A549 (cell line): ENCODE measurements around the gene CABCOCO1. TPM values are rescaled to one million over a fixed set of nuclear protein-coding genes. Genes with fewer than 3 reads are reported as not detected.
A peak's percentile ranks its signal among the peaks of the same experiment; 100 is the strongest.

ENCODE experiments used
- ATAC-seq, 2 experiments: fragments of 200-7000 bp in 1 of 2; fragments of >200 bp in 1 of 2; cut with Nextera tagmentation in 1 of 2; cut with Tn5 transposase in 1 of 2; 3 replicates each; pipeline versions ENCODE4 v1.8.0 to v1.9.1; 2018 to 2020; ENCODE audit warnings: mild to moderate bottlenecking in 1 of 2, moderate library complexity in 1 of 2
- CTCF ChIA-PET: fragments of 300-600 bp; sonication (Branson Sonifier 250); formaldehyde crosslinking; extraction: SDS; loops from one replicate; lab custom pipeline; 2021; ENCODE audit warnings: antibody characterized with exemption, inconsistent platforms; lab: Yijun Ruan, JAX
- POLR2A ChIA-PET: fragments of 350-600 bp; formaldehyde crosslinking; extraction: SDS; loops from one replicate; lab custom pipeline; 2021; ENCODE audit warnings: antibody characterized with exemption, inconsistent platforms; lab: Yijun Ruan, JAX
- DNase-seq, 2 experiments: peaks; one replicate each; pipeline versions ENCODE4 v3.0.0 to v3.0.0-alpha.2; 2011 to 2016; ENCODE audit warnings: low read depth in 1 of 2, low spot score in 1 of 2
- FAIRE-seq: peaks from 2 replicates; lab custom pipeline; 2011; peaks lifted over from hg19 to GRCh38; lab: Jason Lieb, UNC
- H3K27ac ChIP-seq, 2 experiments: fragments of >200 bp; sonication (Bioruptor Twin); formaldehyde crosslinking; 3 replicates each; pipeline ENCODE4 v1.5.1; 2016 to 2017
- H3K4me1 ChIP-seq: fragments of >200 bp; sonication (Bioruptor Twin); formaldehyde crosslinking; 3 replicates; pipeline ENCODE4 v1.6.1; 2016
- H3K4me2 ChIP-seq: fragments of >200 bp; sonication (Bioruptor Twin); formaldehyde crosslinking; 3 replicates; pipeline ENCODE4 v1.6.1; 2016
- H3K4me3 ChIP-seq: fragments of >200 bp; sonication (Bioruptor Twin); formaldehyde crosslinking; 3 replicates; pipeline ENCODE4 v1.5.1; 2016
- H3K9me3 ChIP-seq: fragments of >200 bp; sonication (Bioruptor Twin); formaldehyde crosslinking; 3 replicates; pipeline ENCODE4 v1.6.1; 2016
- ATOH8 ChIP-seq: fragments of 250-450 bp; sonication (Bioruptor Pico); IDR thresholded peaks from 2 replicates; pipeline ENCODE4 v1.5.0; 2020; ENCODE audit warnings: low read depth, mild to moderate bottlenecking, moderate library complexity
- CBX8 ChIP-seq: fragments of 200-600 bp; sonication (generic); IDR thresholded peaks from 2 replicates; pipeline ENCODE4 v1.6.1; 2016
- CEBPB ChIP-seq, 2 experiments: fragments of >200 bp in 1 of 2; sonication (Bioruptor Twin) in 1 of 2; formaldehyde crosslinking in 1 of 2; IDR thresholded peaks; 2 replicates each; pipeline ENCODE4 v1.6.1; 2012 to 2016
- CHD2 ChIP-seq: fragments of 150-350 bp; IDR thresholded peaks from 2 replicates; pipeline ENCODE4 v1.6.1; 2014; ENCODE audit warnings: low read length; ENCODE audit not compliant: partially characterized antibody
- CTCF ChIP-seq: fragments of >200 bp; sonication (Bioruptor Twin); formaldehyde crosslinking; IDR thresholded peaks from 3 replicates; pipeline ENCODE4 v1.5.1; 2016
- EP300 ChIP-seq, 2 experiments: fragments of >200 bp; sonication (Bioruptor Twin); formaldehyde crosslinking; IDR thresholded peaks; 2 replicates in 1 of 2; 3 replicates in 1 of 2; pipeline ENCODE4 v1.6.1; 2016 to 2017
- FOSL2 ChIP-seq, 2 experiments: fragments of 450-650 bp in 1 of 2; fragments of >200 bp in 1 of 2; sonication (Bioruptor Twin) in 1 of 2; formaldehyde crosslinking; IDR thresholded peaks; 2 replicates each; pipeline versions ENCODE4 v1.5.0 to v1.6.1; 2016 to 2020; ENCODE audit warnings: mild to moderate bottlenecking in 1 of 2, moderate library complexity in 1 of 2
- HES2 ChIP-seq: fragments of >200 bp; sonication (Bioruptor Twin); formaldehyde crosslinking; IDR thresholded peaks from 2 replicates; pipeline ENCODE4 v1.6.1; 2016
- HEYL ChIP-seq: fragments of 250-450 bp; sonication (Bioruptor Pico); IDR thresholded peaks from 2 replicates; pipeline ENCODE4 v1.8.0; 2021; ENCODE audit warnings: mild to moderate bottlenecking, moderate library complexity
- HMGXB4 ChIP-seq: fragments of 250-450 bp; sonication (Bioruptor Pico); IDR thresholded peaks from 2 replicates; pipeline ENCODE4 v1.5.0; 2021; ENCODE audit warnings: mild to moderate bottlenecking, moderate library complexity, borderline replicate concordance
- HOXB13 ChIP-seq: fragments of 250-450 bp; sonication (Bioruptor Pico); IDR thresholded peaks from 2 replicates; pipeline ENCODE4 v1.5.0; 2020; ENCODE audit warnings: low read depth, mild to moderate bottlenecking, moderate library complexity
- JUNB ChIP-seq: fragments of >200 bp; sonication (Bioruptor Twin); formaldehyde crosslinking; IDR thresholded peaks from 2 replicates; pipeline ENCODE4 v1.6.1; 2016
- MAFK ChIP-seq: fragments of 450-650 bp; IDR thresholded peaks from 2 replicates; pipeline ENCODE4 v1.6.1; 2014; ENCODE audit not compliant: partially characterized antibody
- MAX ChIP-seq: IDR thresholded peaks from 2 replicates; pipeline ENCODE4 v1.6.1; 2012
- MYC ChIP-seq: IDR thresholded peaks from 2 replicates; pipeline ENCODE4 v1.6.1; 2012; ENCODE audit warnings: mild to moderate bottlenecking, inconsistent platforms, low read length, improper control_type of control experiment, borderline replicate concordance
- RFX5 ChIP-seq: fragments of 450-650 bp; IDR thresholded peaks from 2 replicates; pipeline ENCODE4 v1.7.1; 2014; ENCODE audit warnings: antibody characterized with exemption, mild to moderate bottlenecking, moderate library complexity
- ZFP36 ChIP-seq: fragments of 450-650 bp; IDR thresholded peaks from 2 replicates; pipeline ENCODE4 v1.6.1; 2014; ENCODE audit warnings: borderline replicate concordance; ENCODE audit not compliant: partially characterized antibody
- ZSCAN20 ChIP-seq: fragments of 250-450 bp; sonication (Bioruptor Pico); IDR thresholded peaks from 2 replicates; pipeline ENCODE4 v1.8.0; 2022; ENCODE audit warnings: mild to moderate bottlenecking, moderate library complexity
- WGBS: methylation state at CpG from one replicate; pipeline ENCODE4 v1.1.6; 2017; ENCODE audit errors: missing lambda C conversion rate; 5-methylcytosine and 5-hydroxymethylcytosine counted together
- polyA plus RNA-seq, 4 experiments: library from polyadenylated mRNA; depleted of rRNA in 3 of 4; stranded (reverse); fragments of >200 nt; fragmentation: RNase III in 1 of 4; extraction: RNeasy Plus Mini Kit Qiagen cat#74134 plus additional on column Dnase treatment in 1 of 4; gene quantifications; 2 replicates in 3 of 4; 3 replicates in 1 of 4; pipeline ENCODE4 v1.2.3, GENCODE V29; 2011 to 2017

CABCOCO1 gene
- polyA plus RNA-seq, 2 of the 4 experiments (the other 2 are of a cell fraction): 0.77 to 1.1 TPM

GRCh38 chr10:61626209-61626608 is 36.5 kb upstream of the CABCOCO1 start:
- POLR2A ChIA-PET: no interaction called here
- DNase-seq: no peak
- Histone ChIP-seq H3K4me3 (no peak overlapping the region), H3K27ac (peak overlapping the region; percentile 15 to 47; a peak in 3 of 6 replicates), H3K9me3 (no peaks in the 10 kb centered on the region), H3K4me1 (peaks cover 46% of the 10 kb centered on the region), H3K4me2 (no peak overlapping the region)
- 91% methylated on average over 2 of the region's 2 CpGs for whole genome bisulfite sequencing
- no peak for FAIRE-seq
- CTCF ChIA-PET: interaction anchor here (0.8 kb wide), 1 partner anchor 102 kb away, joined by 3 read pairs; no protein-coding TSS in a partner anchor
- no peak for ATAC-seq
- peak; percentile 90 for TF ChIP-seq MAFK
- TF ChIP-seq HMGXB4 (CRISPR knock-in tag): no peak

- ATAC-seq (no peak), FAIRE-seq (no peak), DNase-seq (no peak)
- CTCF ChIA-PET: no interaction called here
- TF ChIP-seq HOXB13 (no peak), RFX5 (no peak), CHD2 (no peak), ZSCAN20 (CRISPR knock-in tag) (no peak), MAX (no peak), CBX8 (no peak), CTCF (no peak), HEYL (CRISPR knock-in tag) (no peak), ATOH8 (CRISPR knock-in tag) (no peak), HES2 (no peak), EP300 (IDR thresholded peaks at IDR 0.05) (no peak)
- Histone ChIP-seq H3K9me3 (no peaks in the 10 kb centered on the region), H3K4me3 (no peak overlapping the region), H3K4me2 (peak overlapping the region; percentile 70; the same call in 1 of the 3 replicates), H3K27ac (peak overlapping the region; percentile 80 to 82), H3K4me1 (peaks cover 44% of the 10 kb centered on the region)
- POLR2A ChIA-PET: no interaction called here
- 86% methylated on average over 5 of the region's 5 CpGs for WGBS
Measured at GRCh38 chr10:61627266-61627665, 35.5 kb upstream of the CABCOCO1 start.

GRCh38 chr10:61628151-61628874 is 34.4 kb upstream of the CABCOCO1 start:
- ChIA-PET CTCF (interaction anchor here (0.5 to 1.9 kb wide), 3 partner anchors 18 to 726 kb away, joined by 3 read pairs; no protein-coding TSS in a partner anchor), POLR2A (no interaction called here)
- TF ChIP-seq CEBPB (IDR thresholded peaks at IDR 0.05) (0 out of 4 replicates have a peak, but pooled peaks of 1 of the 2 experiments have one; percentile 19), ZFP36 (no peak), JUNB (peak; percentile 44), FOSL2 (IDR thresholded peaks at IDR 0.05) (peak; percentile 48; the same call in 1 of the 2 replicates), FOSL2 (CRISPR knock-in tag; IDR thresholded peaks at IDR 0.05) (peak; percentile 67), MYC (no peak)
- no peak for DNase-seq
- Histone ChIP-seq H3K4me2 (peak overlapping the region; percentile 70), H3K27ac (peak overlapping the region; percentile 80 to 82), H3K4me3 (no peak overlapping the region; the same call in 2 of the 3 replicates), H3K4me1 (peaks cover 51% of the 10 kb centered on the region), H3K9me3 (no peaks in the 10 kb centered on the region)
- ATAC-seq: peak; percentile 80 to 82
- FAIRE-seq: no peak
- WGBS: 28% methylated on average over 3 of the region's 3 CpGs
